GM19035 (cell line): Measurements from ENCODE around the gene PDE6A.
"Not testable (repeated sequence)": the region's sequence is repeated elsewhere in the genome, so short reads cannot be mapped to it uniquely, and the experiment has no call there.

Experiments
- ATAC-seq: cut with Tn5 transposase; IDR thresholded peaks from one replicate; pipeline ENCODE4 v1.9.1; 2021; ENCODE audit not compliant: unreplicated experiment

PDE6A gene

DNA sequence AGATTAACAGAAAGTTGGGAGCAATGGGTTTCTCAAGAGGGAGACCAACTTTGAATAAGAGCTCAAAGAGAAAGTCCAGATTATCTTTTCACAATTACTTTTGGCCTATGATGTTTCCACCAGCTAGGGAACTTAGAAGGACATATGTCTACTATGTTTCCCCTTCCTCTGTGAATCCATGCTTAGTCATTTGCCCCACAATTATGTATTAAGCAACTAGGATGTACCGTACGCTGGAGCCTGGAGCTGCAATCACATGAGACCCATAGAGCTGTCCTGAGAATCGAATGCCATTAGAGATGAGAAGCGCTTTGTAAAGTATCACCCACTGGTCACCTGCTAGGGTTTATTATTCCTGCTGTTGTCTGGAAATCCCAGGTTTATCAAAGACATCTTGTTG, 78.8 kb downstream of the PDE6A start:
- ATAC-seq: no peak

DNA sequence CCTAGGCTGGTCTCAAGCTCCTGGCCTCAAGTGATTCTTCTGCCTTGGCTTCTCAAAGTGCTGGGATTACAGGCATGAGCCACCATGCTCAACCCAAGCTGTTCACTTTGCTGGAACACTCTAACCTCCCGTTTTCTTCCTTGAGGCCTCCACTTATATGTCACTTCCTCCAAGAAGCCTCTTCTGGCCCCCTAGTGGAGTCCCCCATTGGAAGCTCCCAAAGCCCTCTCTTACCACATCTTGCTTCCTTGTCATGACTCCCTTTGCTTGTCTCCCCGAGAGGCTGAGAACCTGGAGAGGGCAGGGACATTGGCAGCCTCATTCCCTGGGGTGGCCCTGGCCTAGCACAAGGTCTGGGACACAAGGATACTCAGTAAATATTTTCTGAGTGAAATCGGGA, 80.8 kb downstream of the PDE6A start:
- ATAC-seq: no peak

DNA sequence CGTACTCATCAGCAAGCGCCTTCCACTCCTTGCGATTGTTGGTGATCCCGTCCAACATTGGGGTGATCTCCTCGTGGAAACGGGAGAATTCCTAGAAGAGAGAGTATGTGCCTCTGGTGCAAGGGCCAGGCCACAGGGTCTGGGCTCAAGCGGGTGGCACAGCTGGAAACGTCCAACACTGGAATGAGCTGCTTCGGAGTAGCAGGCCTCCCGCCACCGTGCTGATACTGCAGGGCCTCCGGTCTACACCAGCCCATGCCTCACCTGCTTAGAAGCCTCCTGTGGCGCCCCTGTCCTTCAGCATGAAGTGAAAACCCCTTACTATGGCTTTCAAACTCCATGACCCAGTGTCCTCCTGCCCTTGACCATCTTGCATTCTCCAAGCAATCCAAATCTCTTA, 81.4 kb downstream of the PDE6A start:
- no peak for ATAC-seq

DNA sequence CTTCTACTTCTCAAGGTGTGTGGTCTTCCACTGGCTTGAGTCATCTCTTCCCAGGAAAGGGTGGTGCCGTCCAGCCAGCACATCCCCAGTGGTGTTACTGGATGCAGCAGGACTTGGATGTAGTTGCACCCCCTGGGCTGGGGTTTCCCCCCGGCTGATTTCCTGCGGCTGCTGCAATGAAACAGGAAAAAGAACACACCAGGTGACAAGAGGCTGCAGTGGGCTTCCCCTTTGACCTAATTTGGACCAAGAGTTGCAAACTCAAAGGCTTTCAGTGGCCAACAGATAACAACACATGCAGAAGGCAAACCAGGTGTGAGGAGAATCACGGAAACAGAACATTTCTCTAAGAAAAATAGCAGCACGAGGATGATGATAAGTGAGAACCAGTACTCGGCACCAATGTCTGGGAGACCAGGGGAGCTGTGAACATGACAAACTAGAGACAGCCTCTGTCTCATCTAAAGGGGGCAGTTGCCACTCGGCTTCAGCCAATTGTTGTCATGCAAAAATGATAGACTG, 83.7 kb downstream of the PDE6A start:
- ATAC-seq: peak; percentile 68

DNA sequence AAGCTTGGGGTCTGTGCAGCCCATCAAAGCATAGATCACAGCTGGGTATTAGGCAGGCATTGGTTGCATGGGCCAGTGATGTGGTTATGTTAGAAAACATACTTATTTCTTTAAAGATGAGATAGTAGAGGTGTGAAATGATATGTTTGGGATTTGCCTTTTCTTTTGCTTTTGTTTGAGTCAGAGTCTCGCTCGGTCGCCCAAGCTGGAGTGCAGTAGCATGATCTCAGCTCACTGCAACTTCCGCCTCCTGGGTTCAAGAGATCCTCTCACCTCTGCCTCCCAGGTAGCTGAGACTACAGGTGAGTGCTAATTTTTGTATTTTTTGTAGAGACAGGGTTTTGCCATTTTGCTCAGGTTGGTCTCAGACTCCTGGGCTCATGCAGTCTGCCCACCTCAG, 84.8 kb downstream of the PDE6A start:
- ATAC-seq: no peak

DNA sequence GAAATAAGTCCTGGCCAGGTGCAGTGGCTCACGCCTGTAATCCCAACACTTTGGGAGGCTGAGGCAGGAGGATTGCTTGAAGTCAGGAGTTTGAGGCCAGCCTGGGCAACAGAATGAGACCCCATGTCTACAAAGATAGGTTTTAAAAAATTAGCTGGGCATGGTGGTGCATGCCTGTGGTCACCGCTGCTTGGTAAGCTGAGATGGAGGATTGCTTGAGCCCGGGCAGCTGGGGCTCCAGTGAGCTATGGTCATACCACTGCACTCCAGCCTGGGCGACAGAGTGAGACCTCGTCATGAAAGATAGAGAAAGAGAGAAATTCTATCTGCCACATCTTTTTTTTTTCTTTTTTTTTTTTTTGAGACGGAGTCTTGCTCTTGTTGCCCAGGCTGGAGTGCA, 86.1 kb downstream of the PDE6A start:
- ATAC-seq: not testable (repeated sequence)

DNA sequence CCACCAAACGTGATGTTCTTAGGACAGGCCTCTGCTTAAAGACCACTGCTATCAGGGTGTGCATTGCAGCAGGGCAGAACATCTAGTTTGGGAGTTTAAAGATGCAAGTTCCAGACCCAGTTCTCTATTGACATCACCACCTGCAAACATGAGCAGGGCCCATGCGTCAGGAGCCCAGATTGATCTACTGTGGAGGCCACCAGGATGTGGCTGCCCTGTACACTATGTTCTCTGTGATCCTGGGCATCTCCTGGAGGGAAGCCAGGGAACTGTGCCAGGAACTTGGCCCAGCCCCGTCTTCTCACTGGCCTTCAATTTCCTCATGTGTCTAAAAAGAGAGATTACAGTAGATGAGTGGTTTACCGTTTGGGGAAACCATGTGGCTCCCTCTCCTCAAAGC, 87.1 kb downstream of the PDE6A start:
- ATAC-seq: no peak

DNA sequence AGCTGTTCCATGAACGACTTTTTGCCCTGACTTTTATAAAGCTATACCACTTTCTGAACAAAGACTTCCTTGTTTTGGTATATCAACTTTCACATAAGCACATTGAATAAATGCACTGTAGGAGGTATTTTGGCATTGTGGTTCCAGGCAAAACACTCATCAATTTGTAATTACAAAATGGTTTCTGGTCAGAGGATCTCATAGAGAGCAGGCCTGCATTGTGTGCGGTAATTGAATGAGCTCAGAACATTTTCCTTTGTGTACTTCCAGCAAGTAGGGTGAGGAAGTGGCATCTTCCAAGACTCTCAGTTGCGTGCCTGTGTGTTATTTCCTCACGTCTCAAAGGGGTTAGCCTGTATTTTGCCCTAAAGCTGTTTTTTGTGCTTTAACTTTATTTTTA, 89.2 kb downstream of the PDE6A start:
- ATAC-seq: no peak

DNA sequence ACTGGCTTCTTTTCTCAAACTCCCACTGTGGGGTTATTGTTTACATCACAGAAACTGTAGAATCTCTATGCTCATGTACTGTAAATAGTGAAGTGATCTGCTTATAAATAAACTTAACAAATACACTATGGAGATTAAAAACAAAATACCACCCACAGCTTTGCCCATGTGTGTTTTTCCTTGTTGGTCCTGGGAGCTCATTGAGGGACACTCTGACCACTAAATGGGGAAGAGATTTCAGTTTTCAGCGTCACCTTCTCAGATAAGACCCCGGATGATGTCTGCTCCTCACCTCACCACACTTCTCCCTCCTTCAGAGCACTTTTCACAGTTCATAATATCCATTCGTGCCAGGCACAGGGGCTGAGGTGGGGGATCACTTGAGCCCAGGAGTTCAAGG, 89.7 kb downstream of the PDE6A start:
- ATAC-seq: no peak

DNA sequence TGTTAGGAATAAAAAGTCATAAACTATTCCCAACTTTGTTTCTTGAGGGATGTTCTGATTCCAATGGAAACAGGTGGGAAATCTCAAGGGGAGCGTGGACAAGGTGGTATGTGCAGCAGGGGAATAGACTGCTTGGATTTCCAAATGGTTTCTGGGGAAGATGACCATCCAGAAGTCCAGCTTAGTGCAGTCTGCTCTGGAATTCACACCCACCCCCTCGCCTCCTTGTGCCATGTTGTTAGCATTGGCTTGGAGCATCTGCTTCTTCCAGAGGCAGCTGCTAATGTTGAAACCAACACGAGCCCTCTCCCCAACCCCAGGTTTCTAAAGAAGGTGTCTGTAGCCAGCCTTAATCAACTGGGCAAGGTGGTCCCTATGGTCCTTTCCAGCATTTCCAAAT, 90.9 kb downstream of the PDE6A start:
- ATAC-seq: no peak

DNA sequence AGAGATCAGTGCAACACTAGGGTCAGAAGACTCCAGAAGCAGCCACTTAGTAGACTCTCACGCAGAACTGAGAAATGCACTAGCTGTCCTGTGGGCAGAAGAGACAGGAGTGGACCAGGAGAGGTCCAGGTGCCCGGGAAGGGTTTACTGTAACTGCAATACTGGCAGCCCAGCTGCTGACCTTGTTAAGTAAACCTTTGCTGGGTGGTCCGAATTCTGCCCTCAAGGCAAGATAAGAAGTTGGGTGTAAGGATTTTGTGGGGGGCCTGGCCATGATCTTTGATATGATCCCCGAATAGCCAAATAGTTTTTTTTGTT, 91.3 kb downstream of the PDE6A start:
- ATAC-seq: no peak

DNA sequence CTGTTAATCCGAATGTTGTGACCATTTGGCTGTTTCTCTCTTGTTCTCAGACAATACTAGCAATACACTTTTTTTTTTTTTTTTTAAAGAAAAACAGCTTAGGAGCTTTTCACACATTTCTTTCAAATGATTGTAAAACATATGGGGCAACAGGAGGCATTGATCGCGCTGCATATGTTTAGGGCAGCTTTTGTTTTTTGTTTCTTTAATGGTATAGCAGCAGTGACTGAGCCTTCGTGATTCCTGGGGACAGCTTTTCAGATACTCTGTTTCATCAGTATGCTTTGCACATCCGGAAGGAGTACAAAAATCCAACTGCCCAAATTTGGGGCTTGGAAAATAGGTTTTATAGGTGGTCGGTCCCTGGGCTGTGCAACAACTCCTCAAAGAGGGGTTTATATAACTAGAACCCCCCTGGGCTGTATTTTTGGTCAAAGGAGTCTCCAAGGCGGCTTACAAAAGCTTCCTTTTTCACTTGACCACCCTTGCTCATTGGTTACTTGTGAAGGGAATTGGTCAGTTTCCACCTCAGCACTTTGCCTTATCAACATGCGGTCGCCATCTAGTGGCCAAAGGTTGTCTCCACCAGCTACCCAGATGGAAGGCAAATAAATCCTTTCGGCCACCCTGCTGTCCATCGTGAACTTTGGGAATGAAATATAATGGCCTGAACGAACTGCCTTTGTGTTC, 91.8 kb downstream of the PDE6A start:
- ATAC-seq: peak; percentile 83

DNA sequence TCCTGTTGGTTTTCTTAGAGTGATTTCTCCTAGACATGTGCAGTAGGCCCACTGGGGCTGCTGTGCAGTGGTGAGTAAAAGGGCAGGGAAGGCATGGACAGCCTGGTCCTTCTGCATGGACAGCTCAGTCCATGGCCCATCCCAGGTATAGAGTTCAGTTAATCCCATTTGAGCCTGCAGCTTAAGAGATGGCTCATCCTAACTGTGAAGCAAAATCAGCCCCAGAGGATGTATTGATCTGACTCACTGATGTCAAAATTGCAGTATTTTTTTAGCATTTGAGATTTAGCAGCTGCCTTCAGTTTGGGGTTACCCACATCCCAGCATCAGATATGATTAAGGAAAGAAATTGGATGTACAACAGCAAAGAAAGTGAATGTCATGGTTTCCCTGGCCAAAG, 93.4 kb downstream of the PDE6A start:
- ATAC-seq: no peak

DNA sequence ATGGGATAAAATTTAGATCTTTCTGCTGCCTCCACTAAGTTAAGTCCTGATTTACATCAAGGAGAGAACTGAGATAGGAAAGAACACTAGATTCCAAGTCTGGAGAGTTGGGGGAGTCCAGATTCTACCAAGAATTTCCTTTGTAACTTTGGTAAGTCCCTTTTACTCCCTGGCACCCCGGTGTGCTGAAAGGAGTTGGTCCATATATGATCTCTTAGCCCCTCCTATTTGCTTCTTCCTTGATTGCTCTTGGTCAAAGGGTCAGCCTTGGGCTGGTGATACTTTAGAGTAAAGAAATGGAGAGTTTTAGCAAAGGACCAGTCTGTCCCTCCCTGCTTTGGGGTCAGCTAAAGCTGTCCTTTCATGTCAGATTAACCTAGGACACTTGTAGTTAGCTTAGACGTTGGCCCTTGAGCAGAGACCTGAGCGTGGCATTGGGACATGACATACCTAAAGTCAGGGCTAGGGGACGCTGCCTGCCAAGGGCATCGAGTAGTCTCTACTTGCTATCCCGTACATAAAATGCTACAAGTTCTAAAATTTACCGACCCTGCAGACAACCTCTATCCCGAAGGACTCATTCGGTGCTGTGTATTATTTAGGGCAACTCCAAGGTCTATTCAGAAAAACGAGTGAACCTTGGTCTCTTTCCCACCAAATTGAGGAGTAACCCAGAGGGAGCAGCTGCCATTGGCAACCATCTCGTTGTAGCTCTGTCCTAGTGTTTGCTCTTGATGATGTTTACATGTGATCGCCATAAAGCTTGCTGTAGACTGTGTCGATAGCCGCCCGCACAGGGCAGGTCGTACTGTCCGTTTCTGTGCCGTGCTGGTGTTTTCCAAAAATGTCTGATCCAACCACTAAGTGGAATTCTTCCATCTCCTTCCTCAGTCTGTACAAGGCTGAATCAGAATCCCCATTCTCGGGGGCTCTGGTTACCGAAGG, 94.4 kb downstream of the PDE6A start:
- ATAC-seq: no peak

DNA sequence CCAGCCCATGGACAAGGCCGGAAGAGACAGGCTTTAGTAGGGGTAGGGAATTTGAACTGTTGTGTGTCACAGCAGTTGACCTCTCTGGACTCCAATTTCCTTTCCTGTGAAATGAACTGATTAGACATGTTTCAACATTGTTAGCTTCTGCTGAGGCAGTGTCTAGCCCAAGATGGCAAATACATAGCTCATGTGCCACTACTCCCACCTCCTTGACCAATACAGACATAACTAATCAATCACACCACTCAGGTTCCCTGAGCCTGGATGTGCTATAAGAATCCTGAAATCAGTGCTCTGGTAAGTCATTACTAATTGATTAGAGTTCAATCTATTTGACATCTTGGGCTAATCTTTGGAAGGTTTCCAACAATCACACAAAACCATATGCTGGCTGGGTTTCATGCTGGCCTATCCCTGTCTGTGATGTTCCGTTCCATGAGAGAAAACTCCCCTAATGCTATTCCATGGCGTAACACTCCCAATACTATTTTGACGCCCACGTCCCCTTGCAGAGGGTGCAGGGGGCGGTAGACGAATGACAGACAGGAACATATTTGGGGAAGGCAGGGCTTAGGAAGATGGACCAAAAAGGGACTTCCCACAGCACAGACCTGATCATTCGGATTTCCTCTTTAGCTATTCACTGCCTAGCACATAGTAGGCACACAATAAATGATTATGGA, 95.2 kb downstream of the PDE6A start:
- ATAC-seq: no peak

DNA sequence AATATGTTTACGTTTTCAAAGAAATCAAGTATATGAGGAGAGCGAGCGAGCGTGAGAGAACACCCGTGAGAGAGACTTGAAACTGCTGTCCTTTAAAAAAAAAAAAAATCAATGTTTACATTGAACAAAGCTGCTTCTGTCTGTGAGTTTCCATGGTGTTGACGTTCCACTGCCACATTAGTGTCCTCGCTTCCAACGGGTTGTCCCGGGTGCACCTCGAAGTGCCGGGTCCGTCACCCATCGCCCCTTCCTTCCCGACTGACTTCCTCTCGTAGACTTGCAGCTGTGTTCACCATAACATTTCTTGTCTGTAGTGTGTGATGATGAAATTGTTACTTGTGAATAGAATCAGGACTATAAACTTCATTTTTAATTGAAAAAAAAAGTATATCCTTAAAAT, 97.0 kb downstream of the PDE6A start:
- no peak for ATAC-seq

DNA sequence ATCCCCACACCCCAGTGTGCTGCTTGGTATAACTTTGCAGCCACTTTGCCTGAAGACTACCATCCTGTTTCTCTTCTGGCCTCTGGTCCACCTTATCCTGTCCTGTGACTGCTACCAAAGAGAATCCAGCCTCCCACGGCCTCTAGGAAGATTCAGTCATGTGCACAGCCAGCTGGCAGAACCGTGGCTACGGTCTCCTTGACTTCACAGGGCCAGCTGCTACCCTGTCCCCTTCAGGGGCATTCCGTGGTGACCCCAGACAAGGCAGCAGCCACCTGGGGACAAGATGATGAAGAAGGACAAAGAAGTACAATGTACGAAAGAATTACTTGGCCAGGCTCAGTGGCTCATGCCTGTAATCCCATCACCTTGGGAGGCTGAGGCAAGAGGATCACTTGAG, 98.6 kb downstream of the PDE6A start:
- no peak for ATAC-seq

DNA sequence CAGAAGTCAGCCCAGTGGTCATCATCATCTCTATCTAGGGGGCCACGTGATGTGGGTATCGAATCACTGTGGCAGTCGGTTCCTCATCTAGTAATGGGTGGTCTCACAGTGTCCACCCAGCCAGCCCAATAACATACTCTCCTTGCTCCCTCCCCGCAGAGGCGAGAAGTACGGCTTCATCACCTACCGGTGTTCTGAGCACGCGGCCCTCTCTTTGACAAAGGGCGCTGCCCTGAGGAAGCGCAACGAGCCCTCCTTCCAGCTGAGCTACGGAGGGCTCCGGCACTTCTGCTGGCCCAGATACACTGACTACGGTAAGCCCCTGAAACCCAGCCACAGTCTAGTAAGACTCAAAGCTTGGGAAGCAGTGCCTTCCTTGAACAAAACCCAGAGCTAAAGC, 99.0 kb downstream of the PDE6A start:
- no peak for ATAC-seq

DNA sequence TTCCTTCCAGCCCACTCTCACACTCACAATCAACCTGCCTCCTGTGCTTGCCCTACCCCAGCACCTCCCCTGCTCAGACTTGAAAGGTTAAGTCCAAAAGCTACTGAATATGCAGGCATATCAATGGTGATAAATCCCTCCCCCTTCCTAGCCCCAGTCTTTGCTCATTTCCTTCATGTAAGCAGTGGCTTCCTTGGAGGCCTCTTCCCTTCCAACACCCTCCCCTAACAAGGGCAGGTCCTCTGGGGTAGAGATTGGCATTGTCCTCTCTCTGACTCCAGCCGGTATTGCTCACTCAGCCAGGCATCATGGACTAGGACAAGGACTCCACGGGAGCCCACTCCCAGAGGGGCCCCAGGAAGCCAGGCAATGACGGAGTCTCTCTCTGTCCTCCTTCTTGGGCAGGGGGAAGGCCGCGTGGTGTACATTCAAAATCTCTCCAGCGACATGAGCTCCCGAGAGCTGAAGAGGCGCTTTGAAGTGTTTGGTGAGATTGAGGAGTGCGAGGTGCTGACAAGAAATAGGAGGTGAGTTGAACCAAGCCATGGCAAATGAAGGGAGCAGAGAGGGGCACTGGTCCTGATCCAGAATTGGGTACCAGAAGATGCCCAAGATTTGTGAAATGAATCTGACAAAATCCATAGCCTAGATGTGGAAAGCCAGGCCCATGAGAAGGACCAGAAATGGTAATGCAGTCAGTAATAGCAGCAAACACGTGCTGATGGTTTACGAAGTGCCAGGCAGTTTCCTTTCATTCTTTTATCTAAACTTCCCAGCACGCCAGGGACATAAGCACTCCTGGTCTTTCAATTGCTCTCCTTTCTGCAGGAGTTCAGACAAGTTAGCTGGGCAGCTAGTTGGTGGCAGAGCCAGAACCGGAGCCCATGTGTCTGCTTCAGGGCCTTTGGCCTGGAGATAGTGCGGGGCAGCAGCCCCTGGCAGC, 102.5 kb downstream of the PDE6A start:
- ATAC-seq: no peak

DNA sequence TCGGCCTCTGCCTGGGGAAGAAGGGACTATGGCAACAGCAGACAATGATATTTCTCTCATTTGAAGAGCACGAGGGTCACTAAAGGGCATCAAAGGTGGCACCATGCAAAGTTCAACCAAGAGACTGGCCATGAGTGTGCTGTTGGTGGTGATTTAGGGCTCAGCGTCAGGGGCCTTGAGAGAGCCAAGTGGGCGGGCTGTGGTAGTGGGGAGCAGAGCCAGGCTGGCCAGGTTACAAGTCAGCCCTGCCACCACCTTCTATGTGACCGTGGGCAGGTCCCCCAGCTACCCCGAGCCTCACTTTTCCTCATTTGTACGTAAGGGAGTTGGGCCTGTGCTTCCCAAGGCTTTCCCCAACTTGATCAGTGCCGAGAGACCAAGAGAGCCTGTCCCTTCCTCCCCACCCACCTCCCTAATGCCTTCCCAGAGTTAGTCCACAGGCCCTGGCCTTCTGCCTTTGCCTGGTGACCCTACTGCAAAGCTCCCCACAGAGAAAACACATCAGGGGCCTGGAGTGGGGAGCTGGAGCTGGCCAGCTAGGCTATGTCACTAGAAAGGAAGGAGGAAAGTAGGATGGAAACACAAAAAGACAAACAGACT, 104.3 kb downstream of the PDE6A start:
- ATAC-seq: no peak
